H9 (cell line): Measurements from ENCODE around the gene CPNE7. TPM values are rescaled to one million over a fixed set of nuclear protein-coding genes. Genes with fewer than 3 reads are reported as not detected.

Source experiments
- DNase-seq: peaks from one replicate; pipeline ENCODE4 v3.0.0-alpha.2; 2017
- H2AFZ ChIP-seq: one replicate; pipeline ENCODE4 v1.6.1; 2013; ENCODE audit warnings: mild to moderate bottlenecking, low read length, control low read depth, moderate library complexity
- H2AK5ac ChIP-seq: 2 replicates; pipeline ENCODE4 v1.6.1; 2013; ENCODE audit warnings: low read length, control low read depth, mixed read lengths; ENCODE audit not compliant: insufficient read length
- H2BK120ac ChIP-seq: one replicate; pipeline ENCODE4 v1.6.1; 2013; ENCODE audit warnings: low read depth, mild to moderate bottlenecking, low read length, control low read depth, inconsistent platforms; ENCODE audit not compliant: poor library complexity, severe bottlenecking
- H2BK12ac ChIP-seq: 2 replicates; pipeline ENCODE4 v1.6.1; 2013; ENCODE audit warnings: low read length, control low read depth, mixed read lengths, low read depth; ENCODE audit not compliant: insufficient read length
- H2BK15ac ChIP-seq: 2 replicates; pipeline ENCODE4 v1.6.1; 2013; ENCODE audit warnings: low read depth, low read length, control low read depth
- H2BK20ac ChIP-seq: one replicate; pipeline ENCODE4 v1.6.1; 2013; ENCODE audit warnings: low read depth, mild to moderate bottlenecking, low read length, control low read depth, inconsistent platforms; ENCODE audit not compliant: poor library complexity, severe bottlenecking
- H2BK5ac ChIP-seq: 2 replicates; pipeline ENCODE4 v1.6.1; 2013; ENCODE audit warnings: low read length, control low read depth, mixed read lengths; ENCODE audit not compliant: insufficient read length
- H3K14ac ChIP-seq: 2 replicates; pipeline ENCODE4 v1.6.1; 2013; ENCODE audit warnings: low read length, control low read depth; ENCODE audit not compliant: insufficient read depth
- H3K18ac ChIP-seq: 2 replicates; pipeline ENCODE4 v1.6.1; 2013; ENCODE audit warnings: low read depth, mild to moderate bottlenecking, mixed read lengths, low read length, control low read depth; ENCODE audit not compliant: insufficient read length
- H3K23ac ChIP-seq: 2 replicates; pipeline ENCODE4 v1.6.1; 2013; ENCODE audit warnings: low read length, control low read depth, mixed read lengths, low read depth; ENCODE audit not compliant: insufficient read length
- H3K23me2 ChIP-seq: 2 replicates; pipeline ENCODE4 v1.6.1; 2013; ENCODE audit warnings: low read depth, mild to moderate bottlenecking, mixed read lengths, low read length, control low read depth; ENCODE audit not compliant: insufficient read length, poor library complexity, severe bottlenecking
- H3K27ac ChIP-seq: 2 replicates; pipeline ENCODE4 v1.5.1; 2013; ENCODE audit warnings: low read length, control low read depth, mixed read lengths, low read depth; ENCODE audit not compliant: insufficient read length
- H3K27me3 ChIP-seq: 2 replicates; pipeline ENCODE4 v1.6.1; 2013; ENCODE audit warnings: low read length, control low read depth, inconsistent platforms; ENCODE audit not compliant: insufficient read depth
- H3K4ac ChIP-seq: 2 replicates; pipeline ENCODE4 v1.6.1; 2013; ENCODE audit warnings: low read depth, mild to moderate bottlenecking, control low read depth, inconsistent platforms, low read length, moderate library complexity
- H3K4me1 ChIP-seq: 2 replicates; pipeline ENCODE4 v1.6.1; 2013; ENCODE audit warnings: low read length, control low read depth, inconsistent platforms; ENCODE audit not compliant: insufficient read depth
- H3K4me2 ChIP-seq: 2 replicates; pipeline ENCODE4 v1.6.1; 2013; ENCODE audit warnings: low read length, control low read depth, mixed read lengths; ENCODE audit not compliant: insufficient read length, insufficient read depth
- H3K56ac ChIP-seq: 2 replicates; pipeline ENCODE4 v1.6.1; 2013; ENCODE audit warnings: low read depth, mild to moderate bottlenecking, mixed read lengths, low read length, control low read depth; ENCODE audit not compliant: insufficient read length
- H3K79me1 ChIP-seq: 2 replicates; pipeline ENCODE4 v1.6.1; 2013; ENCODE audit warnings: low read depth, mild to moderate bottlenecking, moderate library complexity, low read length, control low read depth, inconsistent platforms; ENCODE audit not compliant: insufficient read depth, poor library complexity, severe bottlenecking
- H3K79me2 ChIP-seq: 2 replicates; pipeline ENCODE4 v1.6.1; 2013; ENCODE audit warnings: low read length, control low read depth, inconsistent platforms; ENCODE audit not compliant: insufficient read depth
- H3K9ac ChIP-seq: 2 replicates; pipeline ENCODE4 v1.6.1; 2013; ENCODE audit warnings: low read length, control low read depth, mixed read lengths; ENCODE audit not compliant: insufficient read length; ENCODE audit errors: extremely low read depth
- H3K9me3 ChIP-seq: one replicate; pipeline ENCODE4 v1.6.1; 2013; ENCODE audit warnings: low read depth, low read length, inconsistent platforms; ENCODE audit not compliant: control insufficient read depth
- H3T11ph ChIP-seq: one replicate; pipeline ENCODE4 v1.6.1; 2013; ENCODE audit warnings: mild to moderate bottlenecking, low read length, control low read depth, inconsistent platforms
- H4K20me1 ChIP-seq: one replicate; pipeline ENCODE4 v1.6.1; 2013; ENCODE audit not compliant: control insufficient read depth, insufficient read length, insufficient read depth
- H4K5ac ChIP-seq: 2 replicates; pipeline ENCODE4 v1.6.1; 2013; ENCODE audit warnings: low read depth, mild to moderate bottlenecking, mixed read lengths, low read length, control low read depth; ENCODE audit not compliant: insufficient read length
- H4K8ac ChIP-seq: replicated peaks from 2 replicates; pipeline ENCODE4 v1.6.1; 2013; ENCODE audit warnings: low read length, control low read depth, mixed read lengths, low read depth; ENCODE audit not compliant: insufficient read length
- H4K91ac ChIP-seq: 2 replicates; pipeline ENCODE4 v1.6.1; 2013; ENCODE audit warnings: low read depth, mild to moderate bottlenecking, moderate library complexity, mixed read lengths, low read length, control low read depth; ENCODE audit not compliant: insufficient read length
- H3K27ac Mint-ChIP-seq, 3 experiments: 2 replicates in 2 of 3; 3 replicates in 1 of 3; pipeline ENCODE4 v1.8.0; 2020 to 2021; ENCODE audit warnings: mixed read lengths in 3 of 3, mild to moderate bottlenecking in 1 of 3, moderate library complexity in 1 of 3
- H3K27me3 Mint-ChIP-seq: 2 replicates; pipeline ENCODE4 v1.8.0; 2021; ENCODE audit warnings: low read depth, mild to moderate bottlenecking, moderate library complexity, mixed read lengths
- H3K36me3 Mint-ChIP-seq, 3 experiments: 2 replicates in 2 of 3; 3 replicates in 1 of 3; pipeline ENCODE4 v1.8.0; 2020 to 2021; ENCODE audit warnings: low read depth in 3 of 3, mixed read lengths in 3 of 3; ENCODE audit not compliant: insufficient read depth in 1 of 3
- H3K4me1 Mint-ChIP-seq, 2 experiments: 2 replicates each; pipeline ENCODE4 v1.8.0; 2020; ENCODE audit warnings: mixed read lengths in 2 of 2
- H3K4me3 Mint-ChIP-seq, 2 experiments: 2 replicates in 1 of 2; 3 replicates in 1 of 2; pipeline ENCODE4 v1.8.0; 2020 to 2021; ENCODE audit warnings: mild to moderate bottlenecking in 2 of 2, mixed read lengths in 2 of 2, moderate library complexity in 1 of 2
- H3K9me3 Mint-ChIP-seq, 2 experiments: 2 replicates in 1 of 2; 3 replicates in 1 of 2; pipeline ENCODE4 v1.8.0; 2020; ENCODE audit warnings: mild to moderate bottlenecking in 2 of 2, mixed read lengths in 2 of 2, moderate library complexity in 1 of 2
- CTCF ChIP-seq: fragments of 200-600 bp; sonication (generic); conservative IDR thresholded peaks from 3 replicates; pipeline ENCODE4 v1.8.0; 2021; ENCODE audit warnings: antibody characterized with exemption, mild to moderate bottlenecking
- whole genome bisulfite sequencing: extraction: QIAGEN DNeasy Blood & Tissue Kit; methylation state at CpG from one replicate; pipeline ENCODE4 v1.1.7; 2013; ENCODE audit warnings: missing lambda C conversion rate, low lambda C conversion rate, mixed read lengths; ENCODE audit not compliant: insufficient read length; ENCODE audit errors: extremely low coverage; 5-methylcytosine and 5-hydroxymethylcytosine counted together
- total RNA-seq: library from RNA; stranded (reverse); gene quantifications from 2 replicates; pipeline ENCODE4 v1.2.1, GENCODE V29; 2021

Gene CPNE7
- total RNA-seq, 1 experiment from 2014 or later, result 23.4 TPM

DNA sequence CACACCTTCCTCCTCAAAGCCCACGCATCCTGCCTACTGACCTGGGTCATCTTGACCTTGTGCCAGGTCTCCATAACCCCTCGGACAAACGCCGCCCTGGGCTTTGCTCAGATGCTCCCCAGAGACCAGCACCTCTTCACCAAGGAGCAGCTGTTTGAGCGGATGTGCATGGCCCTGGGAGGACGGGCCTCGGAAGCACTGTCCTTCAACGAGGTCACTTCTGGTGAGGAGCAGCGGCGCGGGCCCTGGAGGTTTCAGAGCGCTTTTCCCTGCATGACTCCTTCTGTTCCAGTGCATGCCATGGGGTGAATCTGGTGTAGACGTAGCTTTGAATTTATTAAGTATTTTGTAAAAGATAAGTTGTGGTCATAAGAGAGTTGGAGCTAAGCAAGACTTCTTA is 22.6 kb upstream of the CPNE7 start:
- WGBS, result no CpG with 5 or more reads among the region's 13 CpGs
- H3K4me3 Mint-ChIP-seq, result no peak overlapping the region
- Histone ChIP-seq H3K79me1 (no peaks in the 10 kb centered on the region), H3K23ac (no peak overlapping the region), H2BK12ac (no peak overlapping the region), H3K9me3 (no peaks in the 10 kb centered on the region), H3K79me2 (no peaks in the 10 kb centered on the region), H3K9ac (no peak overlapping the region), H3K18ac (no peak overlapping the region), H2BK15ac (no peak overlapping the region), H4K20me1 (no peaks in the 10 kb centered on the region), H3K14ac (no peak overlapping the region), H3K4ac (no peak overlapping the region), H3T11ph (no peak overlapping the region), H3K4me2 (no peak overlapping the region), H2BK120ac (no peak overlapping the region), H4K91ac (no peak overlapping the region), H2AK5ac (no peak overlapping the region), H4K8ac (no peak overlapping the region), H3K27ac (no peak overlapping the region), H2AFZ (no peak overlapping the region), H3K4me1 (no peaks in the 10 kb centered on the region), H2BK20ac (no peak overlapping the region), H3K23me2 (no peaks in the 10 kb centered on the region), H2BK5ac (no peak overlapping the region), H3K56ac (no peak overlapping the region), H3K27me3 (no peaks in the 10 kb centered on the region), H4K5ac (no peak overlapping the region)
- DNase-seq, result no peak
- no peaks in the 10 kb centered on the region for H3K4me1 Mint-ChIP-seq
- no peak overlapping the region; a peak in 1 of 7 replicates for H3K27ac Mint-ChIP-seq
- H3K9me3 Mint-ChIP-seq, result no peaks in the 10 kb centered on the region; a peak in 1 of 5 replicates
- no peak for TF ChIP-seq CTCF
- no peaks in the 10 kb centered on the region for H3K27me3 Mint-ChIP-seq
- H3K36me3 Mint-ChIP-seq, result peaks cover 21 to 88% (median 85%) of the 10 kb centered on the region in 3 experiments
